ENCODE results near the gene SH3PXD2A. TPM values are rescaled to one million over a fixed set of nuclear protein-coding genes. Genes with fewer than 3 reads are reported as not detected.
A peak's percentile ranks its signal among the peaks of the same experiment; 100 is the strongest.

SH3PXD2A gene
- total RNA-seq, 4 donors from 2014 or later: 9.4 to 20.6 (median 11.2) TPM

DNA sequence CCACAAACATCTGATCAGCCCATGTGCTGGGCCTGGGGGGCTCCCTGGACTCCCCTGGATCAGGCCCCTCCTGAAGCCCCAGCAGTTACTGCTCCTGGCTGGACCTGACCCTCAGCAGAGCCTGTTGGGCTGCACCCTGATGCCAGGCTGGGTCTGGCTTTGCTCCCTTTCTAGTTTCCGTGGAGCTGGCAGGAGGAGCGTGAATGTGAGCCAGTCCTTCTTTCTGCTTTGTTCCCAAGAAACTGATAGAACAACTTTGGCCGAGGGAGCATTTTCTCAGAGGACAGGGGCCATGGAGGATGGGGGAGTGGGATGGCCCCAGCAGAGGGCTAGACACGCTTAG lies 233.6 kb downstream of the SH3PXD2A start:
- no peak for DNase-seq
- Histone ChIP-seq H3K36me3 (peaks cover 6 to 8% of the 10 kb centered on the region in 2 donors), H3K4me1 (peaks cover 0 to 20% of the 10 kb centered on the region in 2 donors), H3K27ac (no peak overlapping the region), H3K27me3 (no peaks in the 10 kb centered on the region), H3K9me3 (no peaks in the 10 kb centered on the region), H3K4me3 (replicated peaks in 1 of 3) (no peak overlapping the region)
- no peak for TF ChIP-seq POLR2A (IDR thresholded peaks at IDR 0.05)
- TF ChIP-seq, protein P1, sequence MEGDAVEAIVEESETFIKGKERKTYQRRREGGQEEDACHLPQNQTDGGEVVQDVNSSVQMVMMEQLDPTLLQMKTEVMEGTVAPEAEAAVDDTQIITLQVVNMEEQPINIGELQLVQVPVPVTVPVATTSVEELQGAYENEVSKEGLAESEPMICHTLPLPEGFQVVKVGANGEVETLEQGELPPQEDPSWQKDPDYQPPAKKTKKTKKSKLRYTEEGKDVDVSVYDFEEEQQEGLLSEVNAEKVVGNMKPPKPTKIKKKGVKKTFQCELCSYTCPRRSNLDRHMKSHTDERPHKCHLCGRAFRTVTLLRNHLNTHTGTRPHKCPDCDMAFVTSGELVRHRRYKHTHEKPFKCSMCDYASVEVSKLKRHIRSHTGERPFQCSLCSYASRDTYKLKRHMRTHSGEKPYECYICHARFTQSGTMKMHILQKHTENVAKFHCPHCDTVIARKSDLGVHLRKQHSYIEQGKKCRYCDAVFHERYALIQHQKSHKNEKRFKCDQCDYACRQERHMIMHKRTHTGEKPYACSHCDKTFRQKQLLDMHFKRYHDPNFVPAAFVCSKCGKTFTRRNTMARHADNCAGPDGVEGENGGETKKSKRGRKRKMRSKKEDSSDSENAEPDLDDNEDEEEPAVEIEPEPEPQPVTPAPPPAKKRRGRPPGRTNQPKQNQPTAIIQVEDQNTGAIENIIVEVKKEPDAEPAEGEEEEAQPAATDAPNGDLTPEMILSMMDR (IDR thresholded peaks at IDR 0.05): no peak
- intact Hi-C loops (cut with DNase I): no loop called here
- WGBS, 2 donors: 80 to 83% methylated on average over 2 to 3 of the region's 4 CpGs

DNA sequence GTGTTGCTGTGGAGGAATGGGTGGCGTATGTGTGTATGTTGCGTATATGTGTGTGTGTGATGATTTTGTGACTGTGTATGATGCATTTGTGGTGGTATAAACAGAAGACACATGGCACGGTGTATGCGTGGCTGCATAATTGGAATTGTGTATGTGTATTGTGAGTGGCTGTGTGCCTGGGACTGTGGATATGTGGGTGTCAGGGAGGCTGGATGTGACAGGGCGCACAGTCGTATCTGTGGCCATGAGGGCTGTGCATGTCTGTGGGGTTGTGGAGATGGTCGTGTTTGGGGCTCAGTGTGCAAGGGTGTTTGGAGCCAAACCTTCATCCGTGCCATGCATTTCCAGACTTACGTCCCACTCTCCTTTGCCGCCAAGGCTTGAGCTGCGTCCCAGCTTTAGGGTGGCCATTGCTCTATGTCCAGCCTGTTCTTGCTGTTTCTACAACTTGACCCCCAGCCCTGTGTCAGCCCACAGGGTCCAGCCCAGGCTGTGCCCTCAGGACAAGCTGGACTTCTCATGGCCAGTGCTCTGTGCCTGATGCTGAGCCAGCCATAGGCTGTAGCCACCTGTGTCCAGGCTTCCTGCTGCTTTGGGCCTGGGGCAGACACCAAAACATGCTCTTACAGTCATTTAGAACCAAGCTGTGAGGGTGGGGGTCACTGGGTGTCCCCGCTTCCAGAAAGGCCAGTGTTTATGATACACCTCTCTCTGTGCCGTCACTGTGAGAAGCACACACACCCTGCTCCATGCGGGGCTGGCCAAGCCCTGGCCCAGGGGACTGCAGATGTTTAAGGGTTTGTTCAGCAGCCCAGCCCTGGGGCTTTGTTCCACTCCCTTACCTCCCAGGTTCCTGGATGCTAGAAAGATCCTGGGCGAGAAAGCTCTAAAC lies 234.2 kb downstream of the SH3PXD2A start:
- H3K9me3 ChIP-seq: no peaks in the 10 kb centered on the region
- H3K36me3 ChIP-seq: peaks cover 7 to 8% of the 10 kb centered on the region in 2 donors
- H3K27ac ChIP-seq: no peak overlapping the region
- intact Hi-C loops (cut with DNase I): no loop called here
- H3K4me1 ChIP-seq: peaks cover 0 to 24% of the 10 kb centered on the region in 2 donors
- WGBS, 2 donors: 93 to 97% methylated on average over 14 to 15 of the region's 15 CpGs
- H3K4me3 ChIP-seq (replicated peaks in 1 of 3): no peak overlapping the region
- no peak for TF ChIP-seq POLR2A (IDR thresholded peaks at IDR 0.05)
- TF ChIP-seq, protein P1 (IDR thresholded peaks at IDR 0.05): no peak
- no peak for DNase-seq
- no peaks in the 10 kb centered on the region for H3K27me3 ChIP-seq

DNA sequence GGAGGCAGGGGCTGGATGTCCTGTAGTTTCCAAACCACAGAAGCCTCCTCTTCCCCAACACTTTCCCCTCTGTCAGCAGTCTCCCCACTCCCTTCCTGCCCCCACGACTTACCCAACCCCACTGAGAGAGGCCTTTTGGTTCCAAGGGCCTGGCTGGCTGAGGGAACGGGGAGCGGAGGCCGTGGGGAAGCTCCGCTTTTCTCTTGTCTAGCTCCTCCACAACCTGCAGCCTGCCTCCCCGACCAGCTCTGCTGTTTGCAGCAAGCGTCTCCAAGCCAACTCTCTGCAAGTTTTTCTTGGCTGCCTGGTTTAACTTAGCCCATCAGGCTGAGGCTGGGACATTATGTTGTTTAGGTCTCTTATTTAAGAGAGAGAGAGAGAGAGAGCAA lies 235.0 kb downstream of the SH3PXD2A start:
- no peak for DNase-seq
- Histone ChIP-seq H3K27ac (no peak overlapping the region), H3K4me3 (replicated peaks in 1 of 3) (no peak overlapping the region), H3K9me3 (no peaks in the 10 kb centered on the region), H3K4me1 (peaks cover 0 to 32% of the 10 kb centered on the region in 2 donors), H3K36me3 (peaks cover 0 to 9% of the 10 kb centered on the region in 2 donors), H3K27me3 (no peaks in the 10 kb centered on the region)
- 82 to 88% methylated on average over 7 of the region's 7 CpGs for WGBS, 2 donors
- no peak for TF ChIP-seq POLR2A (IDR thresholded peaks at IDR 0.05)
- intact Hi-C loops (cut with DNase I): no loop called here

DNA sequence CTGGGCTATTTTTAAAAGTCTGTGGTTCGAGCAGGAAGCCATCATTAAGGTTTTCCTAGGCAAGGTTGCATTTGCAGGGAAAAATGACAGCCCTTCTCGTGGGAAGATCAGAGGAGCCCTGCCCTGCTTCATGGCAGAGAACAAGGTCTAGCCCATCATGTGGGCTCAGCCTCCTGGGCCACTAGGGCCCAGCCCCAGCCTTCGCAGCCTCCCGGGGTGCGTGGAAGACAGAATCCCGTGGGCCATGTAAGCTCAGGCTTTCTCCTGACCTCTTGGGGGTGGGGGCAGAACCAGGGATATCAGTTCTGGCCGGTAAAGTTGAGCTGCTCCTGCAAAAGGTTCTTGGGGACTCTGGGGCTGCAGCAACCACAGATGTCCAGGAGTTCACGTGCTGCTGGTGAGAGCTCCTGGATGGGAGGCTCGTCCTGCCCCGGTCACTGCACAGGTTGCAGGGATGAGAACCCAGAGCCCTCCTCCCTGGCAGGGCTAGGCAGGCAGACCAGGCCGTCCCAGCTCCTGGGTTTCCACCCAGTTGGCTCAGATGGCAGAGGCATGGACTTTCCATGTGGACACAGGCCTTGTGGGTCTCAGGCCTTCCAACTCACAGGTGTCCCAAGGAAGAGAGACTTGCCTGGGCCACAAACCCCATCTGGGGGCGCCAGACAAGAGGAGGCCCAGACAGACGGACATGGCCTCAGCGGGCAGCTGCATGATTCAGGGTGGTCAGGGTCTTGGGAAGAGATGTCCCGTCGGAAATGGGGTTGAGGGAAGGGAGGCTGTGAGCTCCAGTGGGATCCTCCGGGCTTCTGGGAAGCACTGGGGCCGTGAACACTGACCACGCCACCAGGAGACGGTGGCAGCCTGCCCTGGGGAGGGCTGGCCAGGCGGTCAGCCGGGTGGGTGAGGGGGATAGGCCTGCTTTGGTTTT lies 235.7 kb downstream of the SH3PXD2A start:
- peaks cover 0 to 9% of the 10 kb centered on the region in 2 donors for H3K36me3 ChIP-seq
- H3K4me1 ChIP-seq: peaks cover 0 to 32% of the 10 kb centered on the region in 2 donors
- H3K4me3 ChIP-seq (replicated peaks in 1 of 3): no peak overlapping the region
- intact Hi-C loops (cut with DNase I): no loop called here
- H3K9me3 ChIP-seq: no peaks in the 10 kb centered on the region
- TF ChIP-seq, protein P1 (IDR thresholded peaks at IDR 0.05): no peak
- no peak for TF ChIP-seq POLR2A (IDR thresholded peaks at IDR 0.05)
- peak overlapping the region in 1 of 3 donors; percentile 10 for H3K27ac ChIP-seq
- no peak for DNase-seq
- H3K27me3 ChIP-seq: no peaks in the 10 kb centered on the region
- 82 to 84% methylated on average over 21 of the region's 22 CpGs for WGBS, 2 donors

DNA sequence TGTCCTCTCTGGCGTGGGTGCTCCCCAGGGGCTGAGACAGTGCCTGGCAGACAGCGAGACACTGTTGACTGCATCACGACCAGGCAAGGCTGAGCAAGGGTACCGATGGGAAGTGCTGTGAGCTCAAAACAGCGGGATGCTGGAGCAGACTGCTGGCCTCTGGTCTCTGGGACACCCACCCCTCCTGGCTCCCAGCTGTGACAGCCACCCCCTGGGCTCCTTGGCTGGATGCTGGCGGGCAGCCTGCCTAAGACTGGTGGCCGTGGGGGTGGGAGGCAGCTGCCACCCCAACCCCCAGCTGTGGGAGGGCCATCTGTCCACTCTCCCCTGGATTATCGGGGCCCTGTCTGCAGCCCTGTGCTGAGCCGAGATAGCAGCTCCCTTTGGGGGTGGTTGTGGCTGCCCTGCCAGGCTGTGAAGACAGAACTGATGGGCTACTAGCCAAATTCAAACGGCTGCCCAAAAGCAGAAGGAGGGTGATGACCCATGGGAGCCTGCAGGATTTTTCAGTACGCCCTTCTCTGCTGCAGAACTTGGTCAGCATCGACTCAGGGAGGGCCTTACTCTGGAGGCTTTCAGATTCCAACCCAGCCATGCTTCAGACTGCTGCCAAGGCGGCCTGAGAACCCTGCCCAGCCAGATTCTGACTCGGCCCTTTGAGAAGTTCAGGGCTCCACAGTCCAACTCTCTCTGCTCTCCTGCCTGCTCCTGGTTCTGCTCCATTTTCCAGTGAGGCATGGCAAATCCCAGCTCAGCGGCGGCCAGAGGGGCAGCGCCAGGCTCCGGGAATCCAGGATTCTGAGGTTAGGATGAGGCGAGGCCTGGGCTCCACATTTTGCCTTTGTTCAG lies 236.6 kb downstream of the SH3PXD2A start:
- H3K4me3 ChIP-seq (replicated peaks in 1 of 3): no peak overlapping the region
- H3K36me3 ChIP-seq: peaks cover 0 to 7% of the 10 kb centered on the region in 2 donors
- intact Hi-C loops (cut with DNase I): no loop called here
- peaks cover 0 to 32% of the 10 kb centered on the region in 2 donors for H3K4me1 ChIP-seq
- peak; percentile 70 to 71 for DNase-seq
- H3K27me3 ChIP-seq: no peaks in the 10 kb centered on the region
- no peaks in the 10 kb centered on the region for H3K9me3 ChIP-seq
- TF ChIP-seq, protein P1 (IDR thresholded peaks at IDR 0.05): no peak
- TF ChIP-seq POLR2A (IDR thresholded peaks at IDR 0.05): no peak
- H3K27ac ChIP-seq: no peak overlapping the region
- WGBS, 2 donors: 57 to 65% methylated on average over 12 to 16 of the region's 19 CpGs
